NCI-H2171 treated with DMSO at 0.1 percent for 48 hours (cell line): Measurements from ENCODE around the gene ZMYND11.
"Not testable (repeated sequence)": the region's sequence is repeated elsewhere in the genome, so short reads cannot be mapped to it uniquely, and the experiment has no call there.

Experiments
- DNase-seq: peaks from one replicate; lab custom pipeline; 2025; lab: John Stamatoyannopoulos, UW

ZMYND11 gene

DNA sequence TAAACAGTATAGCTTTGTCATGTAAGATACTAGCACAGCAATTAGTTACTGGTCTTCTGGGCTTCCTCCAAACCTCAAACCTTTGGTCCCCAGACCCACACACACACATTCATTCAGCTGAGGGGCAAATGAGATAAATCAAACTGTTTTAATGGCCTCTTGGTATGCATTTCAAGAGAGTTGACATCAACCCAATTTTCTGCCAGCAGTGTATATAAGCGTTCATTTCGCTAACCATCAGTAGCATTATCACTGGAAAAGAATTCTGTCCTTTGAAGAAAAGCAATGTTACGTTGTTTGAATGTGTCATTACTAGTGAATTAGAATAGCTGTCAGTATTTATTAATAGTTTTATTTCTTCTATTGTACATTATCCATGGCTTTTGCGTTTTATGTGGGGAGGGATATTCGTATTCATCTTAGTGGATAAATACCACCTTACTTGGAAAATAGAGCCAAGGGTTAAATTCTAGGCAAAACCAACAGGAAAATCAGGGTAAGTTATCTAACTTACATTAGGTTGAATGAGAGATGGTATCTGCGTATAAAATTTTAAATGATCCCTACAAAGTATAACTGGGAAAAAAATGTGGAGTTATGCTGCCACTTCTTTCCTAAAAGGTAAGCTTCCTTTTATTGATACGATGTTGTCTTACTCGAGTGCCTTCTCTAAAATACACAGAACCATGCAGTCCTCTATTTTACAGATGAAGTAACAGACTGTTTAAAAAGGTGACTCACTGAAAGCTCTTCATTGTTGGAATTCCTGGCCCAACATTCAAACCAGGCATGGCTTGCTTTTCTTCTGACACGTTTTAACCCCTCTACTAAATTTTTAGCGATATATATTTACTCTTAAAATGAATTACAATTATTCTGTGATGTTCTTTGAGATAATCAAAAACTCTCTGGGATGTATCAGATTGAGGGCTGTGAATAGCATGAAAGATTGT is 2.0 kb upstream of the ZMYND11 start:
- no peak for DNase-seq

DNA sequence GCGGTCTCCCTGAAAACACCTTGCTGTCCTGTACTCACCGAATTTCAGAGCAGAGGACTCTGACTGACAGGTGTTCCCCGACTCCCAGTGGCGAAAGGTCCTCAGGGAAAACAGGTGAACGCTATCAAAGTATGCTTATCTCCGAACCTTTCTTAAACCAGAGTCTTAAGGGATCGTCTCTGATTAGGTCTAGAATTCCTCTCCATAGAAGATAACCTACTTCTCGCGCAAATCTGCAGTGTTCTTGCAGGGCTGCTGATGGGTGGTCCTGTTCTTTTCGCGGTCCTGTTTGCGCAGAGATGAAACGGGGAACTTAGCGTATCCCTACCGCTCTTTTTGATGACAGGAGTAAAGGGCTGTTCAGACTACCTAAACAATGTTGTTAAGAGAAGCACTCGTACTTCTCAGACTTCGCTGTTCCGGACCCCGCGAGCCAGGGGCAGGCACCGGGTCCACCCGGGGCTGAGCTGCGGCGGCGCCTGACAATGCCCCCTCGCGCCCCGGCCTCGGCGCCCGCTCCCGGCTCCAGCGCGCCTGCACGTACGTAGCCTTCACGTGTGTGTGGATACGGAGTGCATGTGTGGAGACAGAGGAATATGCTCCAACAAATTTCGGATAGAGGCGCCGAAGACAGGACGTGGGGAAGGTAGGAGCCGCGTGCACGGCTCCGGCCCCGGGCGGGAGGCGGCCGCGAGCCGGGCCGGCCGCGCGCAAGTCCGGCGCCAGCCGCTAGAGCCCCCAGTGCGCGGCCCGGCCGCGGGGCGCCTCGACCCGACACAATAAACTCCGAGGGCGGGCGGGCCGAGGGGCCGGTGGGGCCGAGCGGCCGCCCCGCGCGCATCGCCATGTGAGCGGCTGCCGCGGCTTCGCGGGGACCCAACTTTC is 766 bp upstream of the ZMYND11 start:
- peak; percentile 38 for DNase-seq

DNA sequence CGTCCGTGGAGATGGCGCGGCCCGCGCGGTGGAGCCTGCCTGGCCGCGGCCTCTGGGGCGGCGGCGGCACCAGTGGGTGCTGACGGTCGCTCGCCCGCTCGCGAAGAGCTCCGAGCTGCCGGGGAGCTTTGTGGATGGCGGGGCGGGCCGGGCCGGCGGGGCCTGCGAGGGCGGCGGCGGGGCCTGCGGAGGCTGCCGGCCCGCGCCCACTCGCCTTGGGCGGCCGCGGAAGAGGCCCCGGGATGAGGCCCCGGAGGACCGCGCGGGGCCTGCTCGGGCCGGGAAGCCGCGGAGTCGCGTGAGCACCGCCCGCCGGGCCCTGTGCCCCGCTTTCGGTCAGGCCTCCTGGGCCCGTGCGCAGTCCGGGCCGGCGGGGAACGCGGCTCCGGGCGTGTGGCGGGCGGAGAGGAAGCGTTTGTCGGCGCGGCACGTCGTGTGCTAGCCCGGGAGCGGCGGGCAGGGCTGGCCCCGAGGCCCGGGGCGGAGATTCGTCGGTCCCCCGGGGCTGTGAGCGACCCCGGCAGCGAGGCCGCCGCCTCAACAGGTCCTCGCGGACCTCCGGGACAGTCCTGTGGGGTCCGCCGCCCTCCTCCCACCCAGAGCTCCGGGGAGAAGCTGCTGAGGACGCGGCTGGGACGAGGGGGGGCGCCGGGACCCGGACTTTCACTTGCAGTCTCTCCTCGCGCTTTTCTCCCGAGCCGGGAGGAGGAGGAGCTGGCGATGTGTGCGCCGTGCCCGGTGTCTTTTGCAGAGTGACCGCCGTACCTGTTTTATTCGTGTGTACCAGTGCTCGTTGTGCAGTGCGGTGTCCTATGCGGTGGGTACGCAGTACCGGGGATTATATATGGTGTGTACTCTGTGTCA is 578 bp downstream of the ZMYND11 start:
- peak; percentile 32 for DNase-seq

DNA sequence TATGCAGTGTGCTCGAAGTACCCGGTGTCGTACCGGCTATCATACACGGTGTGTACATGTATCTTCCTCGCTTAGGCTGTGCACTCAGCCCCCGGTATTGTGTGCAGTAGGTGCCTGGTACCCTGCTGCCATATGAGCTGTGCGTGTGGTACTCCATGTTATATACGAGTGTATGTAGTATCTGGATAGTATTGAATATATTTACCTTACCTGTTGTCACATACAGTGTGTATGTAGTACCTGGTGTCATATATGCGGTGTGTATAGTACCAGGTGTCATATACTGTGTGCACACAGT is 1.2 kb downstream of the ZMYND11 start:
- no peak for DNase-seq

DNA sequence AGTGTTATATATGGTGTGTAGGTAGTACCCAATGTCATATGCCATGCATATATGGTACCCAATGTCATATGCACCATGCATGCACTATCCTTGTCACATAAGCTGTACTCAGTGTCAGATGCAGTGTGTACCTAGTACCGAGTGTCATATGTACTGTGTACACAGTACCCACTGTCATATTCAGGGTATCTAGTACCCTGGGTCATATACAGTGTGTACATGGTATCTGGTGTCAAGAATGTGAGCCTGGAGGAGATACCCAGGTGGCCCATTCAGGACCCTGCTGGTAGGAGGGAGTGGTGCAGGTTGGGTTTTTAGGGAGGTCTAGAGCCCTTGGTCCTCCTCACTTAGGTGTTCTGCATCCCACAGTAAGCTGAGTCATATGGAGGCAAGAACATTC is 1.8 kb downstream of the ZMYND11 start:
- DNase-seq: peak; percentile 23

DNA sequence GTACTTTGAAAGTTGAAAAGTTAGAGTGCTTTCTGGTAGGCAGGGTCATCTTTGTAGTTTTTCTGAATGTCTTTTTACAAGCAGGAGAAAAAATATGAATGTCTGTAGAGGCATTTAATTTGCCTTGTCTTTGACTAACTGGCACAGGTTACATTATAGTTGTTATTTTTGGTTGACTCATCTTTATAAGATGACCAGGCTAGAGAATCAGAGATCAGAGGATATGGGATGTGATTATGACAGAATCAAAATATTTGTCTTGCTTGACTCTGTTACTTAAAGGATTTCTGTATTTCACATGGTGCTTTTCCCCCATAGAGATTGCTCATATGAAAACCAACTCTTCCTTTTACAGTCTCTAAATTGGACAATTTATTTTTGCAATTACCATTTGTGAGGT is 2.4 kb downstream of the ZMYND11 start:
- no peak for DNase-seq

DNA sequence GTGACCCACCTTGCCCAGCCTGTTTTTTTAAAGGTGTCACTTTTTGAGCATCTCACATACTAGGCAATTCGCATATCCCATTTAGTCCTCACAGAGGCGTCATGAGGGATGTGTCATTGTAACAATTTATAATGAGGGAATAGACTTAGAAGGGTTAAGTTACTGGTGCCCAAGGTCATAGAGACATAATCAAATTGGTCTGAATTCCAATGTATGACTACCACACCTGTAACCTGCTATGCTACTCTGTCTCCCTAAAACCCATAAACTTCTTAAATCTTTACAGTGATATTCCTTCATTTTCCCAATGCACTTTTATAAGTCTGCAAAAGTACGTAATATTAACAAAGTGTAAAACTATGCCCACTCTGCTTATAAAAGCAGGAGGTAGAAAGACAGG is 7.1 kb downstream of the ZMYND11 start:
- DNase-seq: no peak

DNA sequence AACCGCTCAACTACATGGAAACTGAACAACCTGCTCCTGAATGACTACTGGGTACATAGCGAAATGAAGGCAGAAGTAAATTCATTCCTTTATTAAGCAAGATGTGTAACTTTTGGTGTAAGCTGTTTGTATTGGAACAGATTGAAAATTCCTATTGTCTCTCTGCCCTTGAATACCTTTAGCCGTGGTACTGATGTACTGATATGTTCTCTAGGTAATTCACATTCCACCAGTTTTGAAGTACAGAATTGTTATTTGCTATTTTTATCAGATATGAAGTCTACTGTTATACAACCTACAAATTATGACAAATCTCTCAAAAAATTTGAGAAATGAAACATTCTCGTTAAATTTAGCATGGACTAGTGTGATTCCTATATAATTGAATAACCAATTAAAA is 17.7 kb downstream of the ZMYND11 start:
- DNase-seq: no peak

DNA sequence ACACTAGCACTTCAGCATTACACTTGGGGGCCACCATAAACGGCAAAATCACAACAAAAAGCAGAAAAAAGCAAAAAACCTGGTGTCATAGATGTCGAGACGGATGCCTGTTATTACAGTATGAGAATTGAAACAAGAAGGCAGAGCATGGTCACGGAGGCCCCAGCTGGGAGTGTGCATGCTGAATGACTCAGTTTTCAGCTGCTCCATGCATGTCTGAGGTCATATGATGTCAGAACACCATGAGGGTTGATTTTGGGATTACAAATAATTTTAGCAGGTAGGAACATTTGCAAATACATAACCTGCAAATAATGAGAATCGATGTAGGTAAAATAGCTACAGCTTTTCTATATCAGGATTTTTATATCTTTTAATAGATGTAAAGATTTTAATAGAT is 19.1 kb downstream of the ZMYND11 start:
- no peak for DNase-seq

DNA sequence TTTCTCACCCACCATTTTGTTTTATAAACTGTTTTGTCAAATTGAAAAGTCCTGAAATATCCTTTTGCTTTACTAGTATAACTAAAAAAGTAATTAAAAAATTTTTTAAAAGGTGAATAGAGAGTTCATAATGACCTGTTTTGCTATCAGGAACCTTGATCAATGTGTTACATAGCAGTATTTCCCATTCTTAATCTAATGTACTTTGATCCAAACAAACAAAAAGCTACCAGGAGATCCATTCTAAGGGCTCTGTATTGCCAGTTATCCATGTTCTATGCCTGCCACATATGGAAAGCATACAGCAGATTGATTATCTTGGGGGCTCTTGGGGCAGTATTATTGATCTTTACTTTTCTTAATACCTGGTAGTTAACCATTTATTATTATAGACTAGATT is 32.1 kb downstream of the ZMYND11 start:
- DNase-seq: no peak

DNA sequence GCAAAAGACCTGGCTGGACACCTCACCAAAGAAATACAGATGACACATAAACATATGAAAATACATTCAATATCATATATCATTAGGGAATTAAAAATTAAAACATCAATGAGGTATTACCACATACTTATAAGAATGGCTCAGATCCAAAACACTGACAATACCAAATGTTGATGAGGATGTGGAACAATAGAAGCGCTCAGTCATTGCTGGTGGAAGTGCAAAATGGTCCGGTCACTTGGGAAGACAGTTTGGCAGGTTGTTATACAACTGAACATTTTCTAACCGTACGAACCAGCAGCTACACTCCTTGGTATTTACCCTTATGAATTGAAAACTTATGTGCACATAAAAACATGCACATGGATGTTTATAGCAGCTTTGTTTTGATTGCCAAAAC is 38.5 kb downstream of the ZMYND11 start:
- no peak for DNase-seq

DNA sequence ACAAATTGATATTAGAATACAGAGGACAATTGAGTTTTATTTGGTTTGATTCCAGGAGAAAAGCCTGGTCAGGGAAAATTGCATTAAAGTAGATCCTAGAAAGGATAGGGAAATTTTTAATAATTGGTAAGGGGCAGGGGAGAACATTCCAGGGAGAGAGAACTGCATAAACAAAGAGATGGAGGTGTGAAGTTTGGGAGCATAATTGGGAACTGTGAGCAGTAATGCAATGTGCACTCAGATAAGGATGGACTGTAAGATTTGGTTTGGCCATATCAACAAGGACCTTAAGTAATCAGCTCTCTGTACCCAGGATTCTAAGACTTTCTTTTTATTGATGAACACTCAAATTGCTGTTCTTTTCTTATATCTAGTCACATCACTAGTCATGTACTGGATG is 41.4 kb downstream of the ZMYND11 start:
- no peak for DNase-seq

DNA sequence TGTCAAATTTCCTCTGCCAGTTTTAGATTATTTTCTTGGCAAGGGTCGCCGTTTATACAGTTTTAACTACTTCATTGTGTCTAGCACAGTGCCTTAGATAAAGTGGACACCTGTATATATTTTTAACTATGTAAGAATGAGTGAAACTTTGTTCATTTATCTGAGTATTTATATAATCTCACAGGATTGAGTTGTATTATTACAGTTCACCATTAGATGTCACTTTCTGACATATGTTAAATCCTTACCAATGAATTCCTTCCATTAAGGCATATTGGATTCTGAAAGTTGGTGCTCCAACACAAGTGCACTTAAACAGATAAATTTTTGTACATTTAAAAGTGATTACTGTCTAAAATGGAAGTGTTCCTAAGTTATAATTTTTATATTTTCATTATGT is 43.0 kb downstream of the ZMYND11 start:
- DNase-seq: peak; percentile 8

DNA sequence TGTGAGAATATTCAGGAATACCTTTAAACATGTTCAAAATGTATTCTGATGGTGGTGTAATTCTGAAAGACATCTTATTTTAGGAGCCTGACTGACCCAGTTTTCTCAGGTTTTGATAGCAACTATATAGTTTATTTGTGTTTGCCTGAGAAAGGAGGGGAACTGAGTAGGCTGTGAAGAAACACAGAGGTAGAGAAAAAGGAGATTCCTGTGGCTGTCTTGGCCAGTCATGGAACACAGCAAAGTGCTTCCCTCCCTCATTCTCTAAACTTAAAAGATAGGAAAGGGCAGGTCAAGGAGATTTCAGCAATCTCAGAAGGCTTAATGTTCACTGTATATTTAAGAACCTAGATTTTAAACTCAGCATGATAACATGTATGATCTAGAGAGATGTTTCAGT is 43.5 kb downstream of the ZMYND11 start:
- no peak for DNase-seq

DNA sequence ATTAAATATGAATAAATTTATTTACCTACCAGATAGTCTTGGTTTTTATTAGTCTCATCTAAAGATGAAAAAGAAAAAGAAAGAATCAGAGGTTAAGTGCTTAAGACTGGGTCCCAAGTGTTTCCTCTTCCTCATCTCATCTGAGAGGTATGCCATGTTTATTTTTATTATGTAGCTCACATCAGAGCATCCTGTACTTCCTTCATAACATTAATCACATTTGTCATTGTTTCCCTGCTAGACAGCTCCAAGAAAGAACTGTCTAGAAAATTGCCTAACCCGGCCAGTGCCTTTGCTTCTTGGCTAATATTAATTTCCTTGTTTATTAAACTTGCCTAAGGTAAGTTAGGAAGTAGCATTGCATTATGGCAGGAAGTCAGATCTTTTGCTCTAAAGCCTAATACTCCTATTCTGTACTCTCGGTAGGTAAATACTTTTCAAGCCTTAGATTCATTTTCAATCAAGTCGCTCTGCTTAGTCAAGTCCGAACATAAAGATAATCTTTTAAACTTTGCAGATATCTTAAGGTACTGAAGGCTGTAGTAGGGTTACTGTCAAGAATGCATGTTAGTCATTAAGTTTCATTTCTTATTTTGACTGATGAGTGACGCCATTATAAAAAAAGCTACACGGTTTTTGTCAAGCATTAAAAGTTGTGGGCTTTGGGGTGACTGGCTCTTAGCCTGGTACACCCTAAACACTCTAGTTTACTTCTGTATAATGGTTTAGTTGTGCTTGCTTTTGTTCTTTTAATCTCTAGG is 47.4 kb downstream of the ZMYND11 start:
- DNase-seq: no peak

DNA sequence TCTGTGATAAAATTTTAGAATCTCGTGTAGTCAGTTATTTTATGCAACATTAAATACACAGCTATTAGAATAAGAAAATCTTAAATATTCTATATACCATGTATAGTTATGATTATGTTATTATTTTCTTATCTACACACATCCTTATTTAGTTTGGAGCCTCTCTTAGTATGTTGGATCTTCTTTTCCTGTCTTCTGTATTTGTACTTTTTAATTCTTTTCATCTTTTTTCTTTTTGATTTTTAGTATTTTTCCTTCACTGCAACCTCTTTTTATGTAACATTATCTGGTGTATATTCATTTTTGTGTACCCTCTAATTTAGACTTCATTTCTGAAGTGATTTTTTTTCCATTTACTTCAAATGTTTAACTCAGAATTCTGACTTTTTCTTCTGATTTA is 48.9 kb downstream of the ZMYND11 start:
- DNase-seq: no peak

DNA sequence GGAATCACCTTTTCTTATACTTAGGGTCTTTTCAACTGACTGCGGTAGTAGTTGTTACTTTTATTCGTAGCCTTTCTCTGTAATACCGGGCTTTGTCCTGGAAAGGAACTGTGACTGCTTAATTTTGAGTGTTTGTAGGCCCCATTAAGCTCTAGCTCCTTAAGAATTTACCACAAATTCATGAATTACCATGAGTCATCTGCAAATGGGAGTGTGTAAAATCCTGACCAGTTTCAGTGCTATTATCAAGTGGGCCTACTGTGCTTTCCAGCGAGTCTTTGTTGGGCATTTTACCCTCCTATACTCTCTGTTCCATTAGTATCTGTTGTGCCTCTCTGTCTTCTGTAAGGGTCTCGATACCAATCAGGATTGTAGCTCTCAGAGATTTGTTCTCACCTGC is 49.7 kb downstream of the ZMYND11 start:
- DNase-seq: no peak

DNA sequence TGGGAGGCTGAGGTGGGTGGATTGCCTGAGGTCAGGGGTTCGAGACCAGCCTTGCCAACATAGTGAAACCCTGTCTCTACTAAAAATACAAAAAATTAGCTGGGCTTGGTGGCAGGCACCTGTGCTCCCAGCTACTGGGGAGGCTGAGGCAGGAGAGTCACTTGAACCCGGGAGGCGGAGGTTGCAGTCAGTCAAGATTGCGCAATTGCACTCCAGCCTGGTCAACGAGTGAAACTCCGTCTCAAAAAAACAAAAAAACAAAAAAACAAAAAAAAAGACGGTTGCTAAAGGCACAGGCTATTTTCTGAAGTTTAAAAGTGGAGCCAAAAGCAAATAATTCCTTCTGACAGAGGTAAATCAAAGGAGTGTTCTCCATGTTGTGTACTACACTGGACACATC is 50.3 kb downstream of the ZMYND11 start:
- not testable (repeated sequence) for DNase-seq

DNA sequence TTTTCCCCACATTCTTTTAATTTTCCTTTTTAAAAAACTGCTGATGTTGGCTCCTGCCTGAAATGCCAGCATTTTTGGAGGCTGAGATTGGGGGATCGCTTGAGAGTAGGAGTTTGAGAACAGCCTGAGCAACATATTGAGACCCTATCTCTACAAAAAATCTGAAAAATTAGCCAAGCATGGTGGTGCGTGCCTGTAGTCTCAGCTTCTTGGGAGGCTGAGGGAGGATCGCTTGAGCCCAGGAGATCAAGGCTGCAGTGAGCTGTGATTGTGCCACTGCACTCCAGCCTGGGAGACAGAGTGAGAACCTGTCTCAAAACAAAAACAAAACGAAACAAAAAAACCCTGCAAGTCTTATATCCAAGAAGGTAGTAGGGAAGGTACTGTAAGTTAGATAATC is 51.7 kb downstream of the ZMYND11 start:
- DNase-seq: no peak

DNA sequence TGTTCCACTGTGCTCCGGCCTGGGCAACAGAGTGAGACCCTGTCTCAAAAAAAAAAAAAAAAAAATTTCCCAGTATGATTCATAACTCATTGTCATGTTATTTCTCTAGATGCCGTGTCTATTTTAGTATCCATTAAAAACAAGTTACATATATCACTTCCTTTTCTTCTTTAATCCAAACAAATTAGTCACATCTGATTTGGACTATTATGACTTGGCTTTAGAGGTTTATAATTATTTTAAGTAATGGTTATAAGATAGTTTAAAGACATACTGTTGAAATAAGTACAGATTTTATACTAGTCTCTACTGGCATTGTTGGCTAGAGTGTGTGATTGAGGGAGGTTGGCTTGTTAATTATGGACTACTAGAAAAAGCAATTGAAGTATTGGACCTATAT is 53.3 kb downstream of the ZMYND11 start:
- no peak for DNase-seq

DNA sequence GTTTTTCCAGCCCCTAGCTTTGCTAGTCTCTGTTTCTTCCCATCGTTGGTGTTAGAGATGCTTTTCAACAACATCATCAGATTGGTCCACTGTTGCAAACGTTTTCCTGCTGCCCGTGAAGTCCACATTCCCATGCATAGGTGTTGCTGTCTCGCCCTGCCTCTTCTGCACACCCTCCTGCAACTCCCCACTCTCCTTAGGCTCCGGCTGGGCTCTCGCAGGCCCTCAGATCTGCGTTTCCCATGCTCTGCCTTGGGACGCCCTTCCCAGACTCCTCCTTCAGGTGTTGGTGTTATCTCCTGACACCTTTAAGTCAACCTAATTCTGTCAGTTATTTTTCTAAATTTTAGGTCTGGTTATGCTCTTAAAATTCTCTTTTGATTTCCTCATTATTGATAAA is 55.0 kb downstream of the ZMYND11 start:
- DNase-seq: no peak
